GM10847 (cell line): ENCODE data around the gene RPS6KA2.

Source experiments
- POLR2A ChIP-seq: IDR thresholded peaks from 2 replicates; pipeline ENCODE4 v1.6.1; 2011; ENCODE audit not compliant: insufficient read length; ENCODE audit errors: extremely low read depth

Gene RPS6KA2

GRCh38 chr6:166485651-166486535 lies 141.2 kb downstream of the RPS6KA2 start:
- TF ChIP-seq POLR2A = no peak

- TF ChIP-seq POLR2A = no peak
These were observed 142.2 kb downstream of the RPS6KA2 start for GRCh38 chr6:166484863-166485262.

- TF ChIP-seq POLR2A = no peak
These were observed 143.3 kb downstream of the RPS6KA2 start for GRCh38 chr6:166483573-166484250.

GRCh38 chr6:166483026-166483425 lies 144.0 kb downstream of the RPS6KA2 start:
- TF ChIP-seq POLR2A = no peak

- TF ChIP-seq POLR2A = no peak
These were observed 148.1 kb downstream of the RPS6KA2 start for GRCh38 chr6:166478782-166479592.

- TF ChIP-seq POLR2A = no peak
These were observed 149.2 kb downstream of the RPS6KA2 start for GRCh38 chr6:166477647-166478365.

- no peak for TF ChIP-seq POLR2A
These were observed 150.3 kb downstream of the RPS6KA2 start for GRCh38 chr6:166476634-166477215.

GRCh38 chr6:166476061-166476591 lies 150.9 kb downstream of the RPS6KA2 start:
- no peak for TF ChIP-seq POLR2A

- no peak for TF ChIP-seq POLR2A
These were observed 152.1 kb downstream of the RPS6KA2 start for GRCh38 chr6:166474721-166475565.

- no peak for TF ChIP-seq POLR2A
These were observed 153.0 kb downstream of the RPS6KA2 start for GRCh38 chr6:166473886-166474571.

GRCh38 chr6:166472636-166473035 lies 154.4 kb downstream of the RPS6KA2 start:
- no peak for TF ChIP-seq POLR2A

GRCh38 chr6:166471797-166472260 lies 155.2 kb downstream of the RPS6KA2 start:
- TF ChIP-seq POLR2A = no peak
